ENCODE data around the gene EML3. TPM values are rescaled to one million over a fixed set of nuclear protein-coding genes. Genes with fewer than 3 reads are reported as not detected.
"Not testable (repeated sequence)": the region's sequence is repeated elsewhere in the genome, so short reads cannot be mapped to it uniquely, and the experiment has no call there.

Gene EML3
- total RNA-seq, 1 donor from 2014 or later = 26.7 TPM

GRCh38 chr11:62622476-62623089 is 10.0 kb upstream of the EML3 start:
- Mint-ChIP-seq H3K4me1 (ENCODE audit: low read depth, unreplicated experiment) (peaks cover 6% of the 10 kb centered on the region), H3K27me3 (ENCODE audit: unreplicated experiment) (peaks cover 10% of the 10 kb centered on the region), H3K27ac (ENCODE audit: unreplicated experiment) (peak overlapping the region; percentile 82), H3K36me3 (ENCODE audit: unreplicated experiment) (peaks cover 5% of the 10 kb centered on the region), H3K9me3 (ENCODE audit: unreplicated experiment) (peaks cover 14% of the 10 kb centered on the region), H3K4me3 (ENCODE audit: unreplicated experiment) (peak overlapping the region; percentile 83)
- no peak for TF ChIP-seq CTCF (IDR thresholded peaks at IDR 0.05; ENCODE audit: partially characterized antibody, unreplicated experiment)
- DNase-seq = no peak

GRCh38 chr11:62621567-62622470 is 9.2 kb upstream of the EML3 start, which contains the start of gene B3GAT3:
B3GAT3 (minus strand) TSS chr11:62621986; CDS start chr11:62621947, 39 bp downstream.
- peaks cover 14% of the 10 kb centered on the region for H3K9me3 Mint-ChIP-seq (ENCODE audit: unreplicated experiment)
- peak within 1 kb of the TSS; percentile 96 for H3K27ac Mint-ChIP-seq (ENCODE audit: unreplicated experiment)
- no peak for TF ChIP-seq CTCF (IDR thresholded peaks at IDR 0.05; ENCODE audit: partially characterized antibody, unreplicated experiment)
- DNase-seq = peak; percentile 98
- H3K36me3 Mint-ChIP-seq (ENCODE audit: unreplicated experiment) = peaks cover 5% of the 10 kb centered on the region
- peak within 1 kb of the TSS; percentile 99 for H3K4me3 Mint-ChIP-seq (ENCODE audit: unreplicated experiment)
- peaks cover 10% of the 10 kb centered on the region for H3K27me3 Mint-ChIP-seq (ENCODE audit: unreplicated experiment)
- peaks cover 6% of the 10 kb centered on the region for H3K4me1 Mint-ChIP-seq (ENCODE audit: low read depth, unreplicated experiment)

- Mint-ChIP-seq H3K4me1 (ENCODE audit: low read depth, unreplicated experiment) (peaks cover 6% of the 10 kb centered on the region), H3K36me3 (ENCODE audit: unreplicated experiment) (peaks cover 5% of the 10 kb centered on the region), H3K9me3 (ENCODE audit: unreplicated experiment) (peaks cover 14% of the 10 kb centered on the region), H3K27ac (ENCODE audit: unreplicated experiment) (peak overlapping the region; percentile 96), H3K4me3 (ENCODE audit: unreplicated experiment) (peak overlapping the region; percentile 99), H3K27me3 (ENCODE audit: unreplicated experiment) (peaks cover 10% of the 10 kb centered on the region)
- no peak for TF ChIP-seq CTCF (IDR thresholded peaks at IDR 0.05; ENCODE audit: partially characterized antibody, unreplicated experiment)
- DNase-seq = no peak
Observed at GRCh38 chr11:62621027-62621566, 8.5 kb upstream of the EML3 start.

DNA sequence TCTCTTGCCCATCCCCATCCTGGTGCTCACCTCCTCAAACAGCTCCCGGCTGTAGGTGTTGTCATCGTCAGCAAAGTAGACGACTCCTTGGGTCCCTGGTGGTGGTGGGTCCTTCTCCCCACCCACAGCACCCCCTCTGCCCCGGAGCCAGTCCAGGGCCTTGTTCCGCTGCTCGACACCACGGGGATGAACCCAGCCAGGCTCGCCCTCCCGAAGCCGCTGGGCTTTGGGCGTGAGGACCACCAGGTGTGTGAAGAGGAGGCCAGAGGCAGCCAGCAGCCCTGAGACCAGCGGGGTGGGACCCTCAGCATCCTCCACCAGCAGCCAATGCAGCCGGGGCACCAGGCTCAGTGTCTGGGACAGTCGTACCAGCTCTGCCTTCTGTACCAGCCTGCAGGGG is 4.4 kb upstream of the EML3 start:
- H3K27me3 Mint-ChIP-seq (ENCODE audit: unreplicated experiment) = peaks cover 12% of the 10 kb centered on the region
- H3K27ac Mint-ChIP-seq (ENCODE audit: unreplicated experiment); H3K9me3 Mint-ChIP-seq (ENCODE audit: unreplicated experiment); H3K4me3 Mint-ChIP-seq (ENCODE audit: unreplicated experiment); H3K4me1 Mint-ChIP-seq (ENCODE audit: low read depth, unreplicated experiment); H3K36me3 Mint-ChIP-seq (ENCODE audit: unreplicated experiment); DNase-seq: not testable (repeated sequence)

- Mint-ChIP-seq H3K27me3 (ENCODE audit: unreplicated experiment) (peaks cover 8% of the 10 kb centered on the region), H3K27ac (ENCODE audit: unreplicated experiment) (no peak overlapping the region), H3K4me1 (ENCODE audit: low read depth, unreplicated experiment) (peaks cover 4% of the 10 kb centered on the region), H3K36me3 (ENCODE audit: unreplicated experiment) (no peaks in the 10 kb centered on the region), H3K9me3 (ENCODE audit: unreplicated experiment) (peaks cover 3% of the 10 kb centered on the region), H3K4me3 (ENCODE audit: unreplicated experiment) (no peak overlapping the region)
- DNase-seq = no peak
- TF ChIP-seq CTCF (IDR thresholded peaks at IDR 0.05; ENCODE audit: partially characterized antibody, unreplicated experiment) = no peak
Observed at GRCh38 chr11:62615521-62615920, 2.9 kb upstream of the EML3 start.

Data from glutamatergic neuron (in vitro differentiated cells).